Kidney tubule cell (primary cell): ENCODE results near the gene CCDC183.

Experiments
- DNase-seq: peaks from one replicate; pipeline ENCODE4 v3.0.0-alpha.2; 2018; ENCODE audit warnings: low spot score

CCDC183 gene

GRCh38 chr9:136849960-136850865 is 54.1 kb downstream of the CCDC183 start:
- DNase-seq, result no peak

DNA sequence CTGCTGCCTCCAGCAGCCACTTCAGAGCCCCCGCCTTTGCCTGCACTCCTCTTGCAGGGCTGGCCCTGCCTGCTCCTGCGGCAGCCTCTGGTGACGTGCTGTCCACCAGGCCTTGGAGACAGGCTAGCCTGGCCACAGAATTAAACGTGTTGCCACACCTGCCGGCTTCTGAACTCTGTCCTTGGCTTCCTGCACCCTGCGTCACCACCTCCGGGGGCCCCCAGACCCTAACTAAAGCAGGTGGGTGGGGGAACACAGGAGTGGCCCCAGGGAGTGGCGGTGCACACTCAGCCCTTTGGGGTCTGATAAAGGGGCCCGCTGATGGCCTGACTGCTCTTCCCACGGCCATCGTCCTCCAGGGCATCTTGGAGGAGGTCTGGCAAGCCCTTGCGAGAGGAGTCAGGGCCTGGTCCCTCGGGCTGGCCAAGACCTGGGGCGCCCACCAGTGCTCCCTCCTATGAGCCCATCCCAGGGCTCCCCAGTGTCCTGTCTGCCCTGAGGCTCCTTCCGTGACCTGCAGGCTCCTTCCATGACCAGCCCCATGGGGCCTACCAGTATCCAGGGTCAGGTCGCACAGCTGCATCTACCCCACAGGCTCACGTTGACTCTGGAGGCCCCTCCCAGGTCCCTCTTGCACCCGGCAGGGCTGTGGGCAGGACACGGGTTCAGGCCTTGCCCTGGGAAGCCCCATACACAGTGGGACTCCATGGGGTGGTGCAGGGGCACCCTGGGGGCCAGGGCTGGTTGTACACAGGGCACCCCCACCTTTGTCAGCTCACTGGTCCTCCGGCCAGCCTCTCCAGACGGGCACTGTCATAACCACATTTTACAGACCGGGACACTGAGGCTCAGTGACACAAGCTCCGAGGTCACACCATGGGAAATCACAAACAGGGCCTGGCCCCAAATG is 55.0 kb downstream of the CCDC183 start:
- DNase-seq, result no peak

GRCh38 chr9:136851941-136852663 is 56.0 kb downstream of the CCDC183 start, which contains the start of gene MAMDC4:
Gene MAMDC4, plus strand, starts transcription at chr9:136852346. Its CDS starts 71 bp downstream, at chr9:136852417.
- DNase-seq, result no peak

GRCh38 chr9:136852664-136853595 is 56.8 kb downstream of the CCDC183 start:
- DNase-seq, result no peak

- no peak for DNase-seq
Measured at GRCh38 chr9:136853596-136854112, 57.5 kb downstream of the CCDC183 start.

- DNase-seq, result no peak
Measured at GRCh38 chr9:136854113-136854841, 58.1 kb downstream of the CCDC183 start.

DNA sequence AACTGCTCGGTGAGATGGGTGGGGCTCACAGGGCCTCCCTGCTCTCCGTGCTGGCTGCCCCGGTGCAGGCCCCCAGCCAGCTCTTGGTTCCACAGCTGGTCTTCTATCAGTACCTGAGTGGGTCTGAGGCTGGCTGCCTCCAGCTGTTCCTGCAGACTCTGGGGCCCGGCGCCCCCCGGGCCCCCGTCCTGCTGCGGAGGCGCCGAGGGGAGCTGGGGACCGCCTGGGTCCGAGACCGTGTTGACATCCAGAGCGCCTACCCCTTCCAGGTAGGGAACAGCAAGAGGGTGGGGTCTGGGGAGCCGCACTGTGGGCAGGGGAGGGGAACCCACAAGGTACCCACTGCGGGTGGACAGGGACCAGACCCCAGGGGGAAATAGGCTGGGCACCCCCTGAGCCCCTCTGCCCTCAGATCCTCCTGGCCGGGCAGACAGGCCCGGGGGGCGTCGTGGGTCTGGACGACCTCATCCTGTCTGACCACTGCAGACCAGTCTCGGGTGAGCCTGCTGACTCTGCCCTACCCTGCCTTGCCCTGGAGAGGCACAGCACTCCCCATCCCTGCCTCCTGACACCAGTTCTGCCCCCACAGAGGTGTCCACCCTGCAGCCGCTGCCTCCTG is 58.8 kb downstream of the CCDC183 start:
- no peak for DNase-seq

DNA sequence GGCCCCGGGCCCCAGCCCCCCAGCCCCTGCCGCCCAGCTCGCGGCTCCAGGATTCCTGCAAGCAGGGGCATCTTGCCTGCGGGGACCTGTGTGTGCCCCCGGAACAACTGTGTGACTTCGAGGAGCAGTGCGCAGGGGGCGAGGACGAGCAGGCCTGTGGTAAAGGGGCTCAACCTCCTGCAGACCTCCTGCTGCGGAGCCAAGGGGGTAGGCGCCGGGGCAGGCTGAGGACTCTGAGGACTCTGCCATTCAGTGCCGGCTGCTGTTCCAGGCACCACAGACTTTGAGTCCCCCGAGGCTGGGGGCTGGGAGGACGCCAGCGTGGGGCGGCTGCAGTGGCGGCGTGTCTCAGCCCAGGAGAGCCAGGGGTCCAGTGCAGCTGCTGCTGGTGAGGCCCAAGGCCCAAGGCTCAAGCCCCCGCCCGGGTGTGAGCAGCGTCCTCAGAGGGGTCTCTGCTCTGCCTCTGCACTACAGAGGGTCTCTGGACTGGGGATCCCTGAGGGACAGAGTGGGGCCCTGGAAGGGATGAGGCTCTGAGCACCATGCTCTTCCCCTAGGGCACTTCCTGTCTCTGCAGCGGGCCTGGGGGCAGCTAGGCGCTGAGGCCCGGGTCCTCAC is 59.4 kb downstream of the CCDC183 start:
- no peak for DNase-seq

GRCh38 chr9:136856079-136856476 is 59.9 kb downstream of the CCDC183 start:
- no peak for DNase-seq

DNA sequence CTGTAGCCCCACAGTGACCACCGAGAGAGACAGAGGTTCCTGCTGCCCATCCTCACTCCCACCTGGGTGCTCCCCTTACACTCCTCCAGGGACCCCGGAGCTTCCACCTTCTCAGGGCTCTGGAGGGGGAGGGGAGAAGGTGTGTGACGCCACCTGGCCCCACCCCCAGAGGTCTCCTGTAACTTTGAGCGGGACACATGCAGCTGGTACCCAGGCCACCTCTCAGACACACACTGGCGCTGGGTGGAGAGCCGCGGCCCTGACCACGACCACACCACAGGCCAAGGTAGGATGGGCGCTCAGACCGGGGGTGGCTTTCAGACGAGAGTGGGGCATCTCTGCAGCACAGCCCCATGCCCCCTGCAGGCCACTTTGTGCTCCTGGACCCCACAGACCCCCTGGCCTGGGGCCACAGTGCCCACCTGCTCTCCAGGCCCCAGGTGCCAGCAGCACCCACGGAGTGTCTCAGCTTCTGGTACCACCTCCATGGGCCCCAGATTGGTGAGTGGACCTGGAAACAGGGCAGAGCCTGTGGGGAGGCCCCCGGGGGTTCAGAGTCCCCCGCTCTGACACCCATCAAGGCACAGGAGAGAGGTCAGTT is 60.5 kb downstream of the CCDC183 start:
- no peak for DNase-seq

- no peak for DNase-seq
Measured at GRCh38 chr9:136857166-136857565, 61.0 kb downstream of the CCDC183 start.
